IPS-NIHi11 (cell line): ENCODE results near the gene CASP8.

ENCODE experiments used
- DNase-seq: peaks from one replicate; pipeline ENCODE4 v3.0.0; 2012; ENCODE audit warnings: mixed read lengths, low spot score

Gene CASP8

GRCh38 chr2:201242571-201243277, 17.6 kb upstream of the CASP8 start:
- no peak for DNase-seq

- DNase-seq, result no peak
Observed at GRCh38 chr2:201244829-201245228, 15.5 kb upstream of the CASP8 start.

- no peak for DNase-seq
Observed at GRCh38 chr2:201246280-201246679, 14.1 kb upstream of the CASP8 start.

- no peak for DNase-seq
Observed at GRCh38 chr2:201248288-201248844, 12.0 kb upstream of the CASP8 start.

- DNase-seq, result no peak
Observed at GRCh38 chr2:201249889-201250288, 10.4 kb upstream of the CASP8 start.

DNA sequence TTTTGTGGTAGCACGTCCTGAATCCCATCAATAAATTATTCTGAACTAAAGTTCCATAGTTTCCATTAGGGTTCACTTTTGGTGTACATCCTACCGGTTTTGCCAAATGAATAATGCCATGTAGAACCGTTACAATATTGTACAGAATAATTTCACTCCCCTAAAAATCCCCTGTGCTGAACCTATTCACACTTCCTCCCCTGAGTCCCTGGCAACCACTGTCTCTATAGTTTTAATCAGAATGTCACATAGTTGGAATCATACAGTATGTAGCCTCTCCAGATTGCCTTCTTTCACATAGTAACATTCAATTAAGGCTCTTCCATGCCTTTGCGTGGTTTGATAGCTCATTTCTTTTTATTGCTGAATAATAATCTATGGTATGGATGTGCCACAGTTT, 9.6 kb upstream of the CASP8 start:
- no peak for DNase-seq

DNA sequence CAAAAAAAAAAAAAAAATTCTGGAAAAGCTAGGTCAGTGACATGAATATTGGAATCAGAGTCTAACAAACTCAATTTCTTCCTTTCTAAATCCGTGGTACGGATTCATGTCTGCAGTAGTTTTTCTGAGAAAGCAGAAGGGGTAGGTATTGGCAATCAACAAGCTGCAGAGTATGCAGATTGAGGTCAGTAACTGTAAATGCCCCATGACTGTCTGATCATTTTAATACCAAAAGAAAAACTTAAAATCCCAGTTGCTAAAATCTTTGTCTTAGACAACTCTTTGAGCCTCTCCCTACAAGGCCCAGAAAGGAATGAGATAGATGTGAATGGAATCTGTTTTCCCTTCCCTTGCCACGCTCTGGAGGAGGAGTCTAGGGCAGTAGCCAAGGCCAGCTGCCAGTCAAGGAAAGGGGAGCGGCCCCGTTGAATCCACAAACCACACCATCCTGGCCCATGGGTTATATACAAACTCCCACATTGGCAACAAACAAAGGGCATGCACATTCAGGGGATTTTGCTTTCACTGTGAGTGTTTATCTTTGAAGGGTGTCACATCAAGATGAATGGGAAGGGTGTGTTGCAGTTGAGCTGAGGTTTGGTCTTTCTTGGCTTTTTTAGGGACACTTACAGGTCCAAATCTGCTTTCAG, 6.1 kb upstream of the CASP8 start:
- peak; percentile 53 for DNase-seq

DNA sequence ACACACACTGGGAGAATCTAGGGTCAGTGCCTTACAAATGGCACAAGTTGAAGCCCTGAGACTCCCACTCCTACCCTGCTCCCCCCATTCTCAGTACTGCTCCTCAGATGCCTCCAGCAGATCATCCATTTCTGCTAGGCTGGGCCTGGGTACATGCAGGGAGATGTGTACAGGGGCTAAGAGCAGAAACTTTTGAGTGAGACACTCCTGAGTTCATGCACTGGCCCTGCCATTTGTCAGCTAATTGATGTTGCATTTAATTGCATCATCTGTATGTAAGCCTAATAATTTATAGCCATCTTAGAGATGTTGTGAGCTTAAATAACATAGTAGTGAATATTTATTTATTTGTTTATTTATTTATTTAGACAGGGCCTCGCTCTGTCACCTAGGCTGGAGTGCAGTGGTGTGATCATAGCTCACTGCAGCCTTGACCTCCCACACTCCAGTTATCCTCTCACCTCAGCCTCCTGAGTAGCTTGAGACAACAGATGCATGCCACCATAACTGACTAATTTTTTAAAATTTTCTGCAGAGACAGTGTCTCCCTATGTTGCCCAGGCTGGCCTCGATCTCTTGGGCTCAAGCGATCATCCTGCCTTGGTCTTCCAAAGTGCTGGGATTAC, 4.8 kb upstream of the CASP8 start:
- no peak for DNase-seq

DNA sequence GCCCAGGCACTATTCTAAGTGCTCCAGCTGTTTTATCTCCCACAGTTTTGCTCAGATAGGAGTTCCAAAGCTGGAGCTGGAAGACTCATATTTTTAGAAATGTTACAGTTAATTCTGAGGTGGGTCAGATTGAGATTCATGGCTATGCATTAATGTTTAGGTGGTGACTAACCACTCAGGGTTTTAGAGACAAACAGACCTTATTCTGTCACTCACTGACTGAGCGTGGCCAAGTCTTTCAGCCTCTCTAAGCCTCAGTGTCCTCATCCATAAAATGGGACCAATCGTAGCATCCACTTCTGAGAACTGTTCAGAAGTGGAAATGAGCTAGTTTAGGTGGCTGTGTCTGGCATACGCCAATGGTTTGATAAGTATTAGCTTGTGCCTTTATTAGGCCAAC, 4.3 kb upstream of the CASP8 start:
- DNase-seq, result no peak

DNA sequence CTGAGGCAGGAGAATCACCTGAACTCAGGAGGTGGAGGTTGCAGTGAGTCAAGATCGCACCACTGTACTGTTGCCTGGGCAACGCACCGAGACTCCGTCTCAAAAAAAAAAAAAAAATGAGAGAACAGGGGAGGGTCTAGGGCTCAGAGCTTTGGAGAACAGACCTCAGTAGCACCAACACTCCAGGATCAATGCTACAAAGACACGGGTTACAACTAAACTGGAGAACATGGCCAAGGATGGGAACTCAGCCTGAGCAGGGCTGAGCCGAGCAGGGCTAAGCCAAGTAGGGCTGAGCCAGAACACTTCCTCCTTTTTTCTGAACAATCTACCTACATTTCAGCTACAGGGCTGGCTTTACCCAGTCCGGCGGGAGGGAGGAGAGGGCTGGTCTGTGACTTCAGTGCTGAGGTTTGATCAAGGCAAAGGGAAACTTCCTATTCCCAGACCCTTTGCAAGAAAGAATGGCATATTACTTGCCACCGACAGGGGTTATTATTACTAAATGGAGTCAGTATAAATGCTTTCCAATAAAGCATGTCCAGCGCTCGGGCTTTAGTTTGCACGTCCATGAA, 2.9 kb upstream of the CASP8 start:
- DNase-seq, result peak; percentile 49

GRCh38 chr2:201257956-201258665, 2.2 kb upstream of the CASP8 start:
- DNase-seq, result peak; percentile 64

GRCh38 chr2:201258666-201259615, 1.4 kb upstream of the CASP8 start:
- no peak for DNase-seq

DNA sequence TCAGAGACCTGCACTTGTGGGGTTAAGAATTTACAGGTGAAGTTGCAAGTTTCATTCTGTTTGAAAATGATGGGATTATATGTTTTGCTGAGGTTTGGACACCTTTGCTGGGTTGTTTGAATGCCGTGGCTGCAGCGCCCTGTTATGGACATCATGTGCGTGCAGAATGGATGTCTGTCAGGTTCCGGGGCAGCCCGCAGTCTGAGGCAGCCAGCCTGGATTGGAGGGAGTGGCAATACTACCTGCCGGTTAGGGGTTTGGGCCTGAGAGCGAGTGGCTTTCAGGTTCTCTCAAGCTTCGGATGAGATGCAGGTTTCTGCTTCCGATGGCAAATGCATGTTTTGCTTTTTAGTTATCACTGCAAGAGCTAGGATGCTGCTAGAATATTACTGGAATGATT, 1.1 kb downstream of the CASP8 start:
- DNase-seq, result no peak

DNA sequence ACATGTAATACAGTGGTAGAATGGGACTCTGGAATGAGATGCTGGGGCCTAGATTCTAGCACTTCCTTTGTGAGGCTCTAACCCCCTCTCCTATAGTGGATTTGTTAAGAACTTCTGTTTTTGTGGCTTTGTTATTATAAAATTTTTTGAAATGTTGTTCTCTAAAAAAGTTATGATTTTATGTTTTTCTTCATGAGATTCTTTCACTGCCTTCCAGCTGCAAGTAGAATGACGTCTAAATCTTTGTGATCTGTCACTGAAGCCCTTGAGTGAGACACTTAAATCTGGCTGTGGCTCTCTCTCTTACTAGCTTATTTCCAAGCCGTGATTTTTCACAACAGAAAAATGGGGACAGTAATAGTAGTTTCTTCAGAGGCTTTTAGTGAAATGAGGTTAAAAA, 1.6 kb downstream of the CASP8 start:
- DNase-seq, result no peak

- DNase-seq, result no peak
Observed at GRCh38 chr2:201262718-201263117, 2.4 kb downstream of the CASP8 start.

DNA sequence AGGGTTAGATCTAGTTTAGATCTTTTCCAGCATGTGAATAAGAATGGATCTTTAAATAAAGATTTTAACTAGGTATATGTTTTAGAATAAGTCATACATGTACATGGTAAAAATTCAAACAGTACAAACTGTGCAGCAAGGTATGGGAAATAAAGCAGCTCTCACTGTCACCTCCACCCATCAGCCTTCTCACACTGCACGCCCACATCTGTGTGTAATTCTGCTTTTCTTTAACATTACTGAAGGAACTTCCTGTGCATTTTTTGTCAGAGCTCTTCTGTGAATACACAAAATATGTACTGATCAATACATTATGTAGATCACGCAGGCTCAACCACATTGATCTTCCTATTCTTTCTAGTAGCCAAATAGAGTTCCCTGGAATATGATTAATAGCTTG, 3.4 kb downstream of the CASP8 start:
- no peak for DNase-seq

DNA sequence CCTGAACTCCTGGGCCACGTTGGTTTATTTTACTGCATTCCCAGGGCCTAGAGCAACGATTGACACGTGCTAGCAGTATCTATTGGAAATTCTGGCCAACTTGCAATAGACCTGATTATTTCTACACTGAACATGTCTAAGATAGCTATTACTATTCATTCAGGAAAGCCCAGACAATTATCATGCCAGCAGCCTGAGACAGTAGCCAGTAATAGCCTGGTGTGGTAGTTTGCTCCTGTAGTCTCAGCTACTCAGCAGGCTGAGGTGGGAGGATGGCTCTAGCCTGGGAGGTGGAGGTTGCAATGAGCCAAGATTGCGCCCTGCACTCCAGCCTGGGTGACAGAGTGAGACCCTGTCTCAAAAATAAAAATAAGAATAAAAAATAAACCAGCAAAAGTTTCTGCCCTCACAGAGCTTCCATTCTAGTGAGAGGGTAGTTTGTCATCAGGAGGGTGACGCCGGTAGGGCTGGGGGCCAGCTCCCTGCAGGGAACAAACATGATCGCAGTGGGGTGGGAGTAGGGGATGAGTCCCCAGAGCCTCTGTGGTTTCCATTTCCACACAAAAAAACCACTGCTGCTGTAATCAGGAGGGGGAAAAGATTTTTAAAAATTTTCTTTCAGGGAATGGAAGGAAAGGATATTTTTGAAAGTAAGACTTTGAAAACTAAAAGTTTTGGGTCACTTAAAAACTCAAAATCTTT, 4.3 kb downstream of the CASP8 start:
- DNase-seq, result no peak

DNA sequence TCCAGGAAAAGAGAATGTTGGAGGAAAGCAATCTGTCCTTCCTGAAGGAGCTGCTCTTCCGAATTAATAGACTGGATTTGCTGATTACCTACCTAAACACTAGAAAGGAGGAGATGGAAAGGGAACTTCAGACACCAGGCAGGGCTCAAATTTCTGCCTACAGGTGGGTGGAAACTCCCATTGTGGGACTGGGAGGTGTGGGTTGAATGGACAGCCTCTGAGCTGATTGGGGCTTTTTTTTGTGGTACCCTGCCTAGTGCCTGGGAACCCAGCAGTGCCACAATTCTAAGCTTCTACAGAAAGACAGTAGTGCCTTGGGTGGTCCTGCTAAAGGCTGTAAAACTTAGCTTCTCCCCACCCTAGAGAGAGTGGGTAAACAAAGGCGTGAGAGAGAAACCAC, 6.3 kb downstream of the CASP8 start:
- DNase-seq, result no peak

GRCh38 chr2:201267278-201268030, 7.1 kb downstream of the CASP8 start:
- DNase-seq, result no peak

DNA sequence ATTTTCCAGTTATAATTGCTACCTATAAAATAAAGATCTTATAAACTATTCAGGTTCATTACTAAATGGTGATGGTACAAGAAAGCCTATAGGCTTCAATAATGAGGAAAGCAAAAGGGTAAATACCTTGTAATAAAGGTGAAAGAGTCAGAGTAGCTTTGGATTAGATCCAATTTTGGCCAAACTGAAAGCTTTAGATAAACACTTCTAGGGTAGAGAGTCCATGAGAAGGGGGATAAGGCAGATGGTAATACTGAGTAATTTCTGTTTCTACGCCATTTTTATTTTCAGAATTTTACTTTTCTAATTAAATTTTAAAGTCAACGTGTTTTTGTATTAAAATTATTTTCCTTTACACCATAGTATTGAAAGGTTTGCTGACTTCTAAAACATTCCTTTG, 9.4 kb downstream of the CASP8 start:
- no peak for DNase-seq
